Epithelial cell of alveolus of lung (primary cell): ENCODE measurements around the gene ZNF597. TPM values are rescaled to one million over a fixed set of nuclear protein-coding genes. Genes with fewer than 3 reads are reported as not detected.

Experiments
- total RNA-seq: library from RNA; depleted of rRNA; stranded (reverse); fragments of >200 nt; gene quantifications from 2 replicates; pipeline ENCODE4 v1.2.1, GENCODE V29; 2015

ZNF597 gene, protein sequence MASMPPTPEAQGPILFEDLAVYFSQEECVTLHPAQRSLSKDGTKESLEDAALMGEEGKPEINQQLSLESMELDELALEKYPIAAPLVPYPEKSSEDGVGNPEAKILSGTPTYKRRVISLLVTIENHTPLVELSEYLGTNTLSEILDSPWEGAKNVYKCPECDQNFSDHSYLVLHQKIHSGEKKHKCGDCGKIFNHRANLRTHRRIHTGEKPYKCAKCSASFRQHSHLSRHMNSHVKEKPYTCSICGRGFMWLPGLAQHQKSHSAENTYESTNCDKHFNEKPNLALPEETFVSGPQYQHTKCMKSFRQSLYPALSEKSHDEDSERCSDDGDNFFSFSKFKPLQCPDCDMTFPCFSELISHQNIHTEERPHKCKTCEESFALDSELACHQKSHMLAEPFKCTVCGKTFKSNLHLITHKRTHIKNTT
- total RNA-seq: 1.5 and 1.9 TPM in 2 replicates

DNA sequence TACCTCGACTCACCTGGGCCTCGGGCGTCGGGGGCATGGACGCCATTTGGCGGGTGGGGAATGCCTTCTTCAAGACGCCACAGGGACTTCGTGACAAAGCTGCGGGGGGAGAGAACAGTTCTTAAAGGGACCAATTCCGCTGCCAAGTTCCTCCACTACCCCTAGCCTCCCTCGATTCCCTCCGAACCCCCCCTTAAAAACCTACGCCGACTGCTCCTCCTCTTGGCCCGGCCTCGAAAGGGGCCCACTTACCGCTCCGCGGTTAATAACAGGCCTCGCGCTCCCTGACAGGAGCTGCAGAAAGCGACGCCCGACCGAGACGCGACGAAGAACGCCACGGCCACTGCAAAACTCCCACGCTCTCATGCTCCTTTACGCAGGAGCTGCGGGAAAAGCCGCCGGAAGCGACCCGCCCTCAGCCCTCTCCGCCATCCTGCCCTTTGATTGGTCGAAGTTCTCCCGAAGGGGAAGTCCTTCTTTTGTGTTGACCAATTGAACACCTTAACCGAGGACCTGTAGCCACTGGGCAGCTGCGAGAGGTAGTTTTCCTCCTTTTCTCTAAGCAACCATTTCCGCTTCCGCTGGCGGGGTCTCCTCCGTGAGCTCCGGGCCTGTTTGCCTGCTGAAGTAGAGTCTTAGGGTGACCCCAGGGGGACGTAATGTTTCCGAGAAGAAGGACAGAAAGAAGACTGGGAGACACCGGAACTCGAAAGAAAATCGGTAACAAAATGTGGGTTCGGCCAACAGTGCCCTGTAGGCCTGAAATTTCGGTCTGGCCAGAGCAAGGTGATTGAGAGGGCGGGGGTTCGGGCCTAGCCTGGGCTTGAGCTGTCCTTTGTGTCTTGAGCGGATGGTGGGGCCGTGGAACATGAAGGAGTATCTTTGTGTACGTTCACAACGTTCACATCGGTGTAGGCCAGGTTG lies at the start of gene ZNF597, which contains the start of gene NAA60:
TSS of gene ZNF597 (minus strand) at position 397 of the 924 bp plus-strand sequence. CDS start at position 46, 351 bp downstream.
TSS of gene NAA60 (plus strand) at position 573 of the 924 bp plus-strand sequence. CDS start 32,548 bp downstream, outside the sequence.

DNA sequence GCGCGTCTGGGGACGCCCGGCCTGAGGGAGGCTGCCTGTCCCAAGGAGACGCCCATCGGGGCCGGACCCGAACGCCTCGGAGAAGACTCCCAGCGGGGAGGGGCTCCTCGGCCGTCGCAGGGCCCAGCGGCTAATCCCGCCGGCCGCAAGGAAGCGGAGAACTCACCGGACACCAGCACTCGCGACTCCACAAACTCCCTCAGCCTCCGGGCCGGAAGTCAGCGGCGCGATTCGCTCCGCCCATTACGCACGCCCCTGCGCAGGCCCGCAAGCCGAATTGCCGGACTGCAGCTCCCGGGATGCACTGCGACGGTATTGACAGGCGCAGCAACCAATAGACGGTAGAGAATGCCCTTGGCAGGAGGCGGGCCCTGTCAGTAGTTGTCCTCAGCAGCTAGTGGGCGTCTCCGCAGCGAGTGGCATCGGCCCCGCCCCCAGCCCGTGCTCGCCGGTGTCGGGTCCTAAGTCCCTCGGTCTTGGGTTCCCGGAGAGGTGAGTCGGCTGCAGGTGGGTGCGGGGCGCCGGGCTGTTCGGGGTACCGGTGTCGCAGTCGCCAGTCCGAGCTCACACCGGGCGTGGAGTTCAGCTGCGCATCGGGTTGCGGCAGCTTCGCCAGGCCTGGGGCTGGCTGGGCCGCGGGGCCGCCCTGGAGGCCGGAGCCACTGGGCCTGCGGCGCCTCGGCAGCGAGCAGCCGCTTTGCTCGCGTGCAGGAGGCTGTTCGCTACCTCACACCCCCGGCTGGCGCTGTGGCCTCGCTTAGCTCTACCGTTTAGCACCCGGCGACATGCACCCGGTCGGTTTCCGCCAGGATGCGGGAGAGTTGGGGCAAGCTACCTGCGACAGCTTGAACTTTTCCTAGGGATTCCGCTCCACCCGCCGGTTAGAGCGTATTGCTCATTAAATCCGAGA lies 42.3 kb downstream of the ZNF597 start, which contains the start of the genes ZNF174 and ZSCAN32:
TSS of gene ZNF174 (plus strand) at position 437 of the 910 bp plus-strand sequence. CDS start 790 bp downstream, outside the sequence.
TSS of gene ZSCAN32 (minus strand) at position 226 of the 910 bp plus-strand sequence. CDS start 3,447 bp downstream, outside the sequence.

Other genes with a start within 250 kb of the ZNF597 start
- gene ZNF200, start 208.3 kb downstream of the ZNF597 start, total RNA-seq: 4.4 and 12.1 TPM in 2 replicates
- gene MEFV, start 186.9 kb downstream of the ZNF597 start, total RNA-seq: not detected in 2 replicates
- 34.6 and 49.3 TPM in 2 replicates for gene ZNF263, start 160.0 kb downstream of the ZNF597 start, total RNA-seq
- gene TIGD7, start 138.1 kb downstream of the ZNF597 start, total RNA-seq: 2.5 and 8.1 TPM in 2 replicates
- gene ZNF75A, start 138.0 kb downstream of the ZNF597 start, total RNA-seq: 8.1 and 26.1 TPM in 2 replicates
- gene OR2C1, start 87.6 kb downstream of the ZNF597 start, total RNA-seq: not detected in 2 replicates
- 7.5 and 17.1 TPM in 2 replicates for gene ZSCAN32, start 42.5 kb downstream of the ZNF597 start, total RNA-seq
- 7.1 and 12.5 TPM in 2 replicates for gene ZNF174, start 42.3 kb downstream of the ZNF597 start, total RNA-seq
- gene NAA60, start 176 bp upstream of the ZNF597 start, total RNA-seq: 17.1 and 37.0 TPM in 2 replicates
- not detected in 2 replicates for gene C16orf90, start 52.0 kb upstream of the ZNF597 start, total RNA-seq
- 12.3 and 27.1 TPM in 2 replicates for gene CLUAP1, start 57.5 kb upstream of the ZNF597 start, total RNA-seq
- 0.08 TPM in 1 of 2 replicates, not detected in the other for gene NLRC3, start 133.9 kb upstream of the ZNF597 start, total RNA-seq
- 3.5 and 3.9 TPM in 2 replicates for gene SLX4, start 168.1 kb upstream of the ZNF597 start, total RNA-seq
- gene DNASE1, start 211.2 kb upstream of the ZNF597 start, total RNA-seq: 2.1 and 15.8 TPM in 2 replicates